Hepatocyte (in vitro differentiated cells): ENCODE data around the gene TRPC3. TPM values are rescaled to one million over a fixed set of nuclear protein-coding genes. Genes with fewer than 3 reads are reported as not detected.

Experiments
- DNase-seq: peaks from one replicate; pipeline ENCODE4 v3.0.0-alpha.2; 2016; ENCODE audit warnings: low spot score
- H2AFZ ChIP-seq: fragments of 200-600 bp; sonication (generic); 2 replicates; pipeline ENCODE4 v1.6.0; 2016; ENCODE audit warnings: antibody characterized with exemption, mild to moderate bottlenecking
- H3K27ac ChIP-seq: fragments of 200-600 bp; sonication (generic); 2 replicates; pipeline ENCODE4 v1.5.1; 2016; ENCODE audit warnings: mild to moderate bottlenecking
- H3K27me3 ChIP-seq: fragments of 200-600 bp; sonication (generic); 2 replicates; pipeline ENCODE4 v1.6.1; 2016
- H3K36me3 ChIP-seq: fragments of 200-600 bp; sonication (generic); replicated peaks from 2 replicates; pipeline ENCODE4 v1.5.1; 2016; ENCODE audit warnings: low read depth; ENCODE audit not compliant: insufficient read depth
- H3K4me1 ChIP-seq: fragments of 200-600 bp; sonication (generic); 2 replicates; pipeline ENCODE4 v1.5.1; 2016; ENCODE audit warnings: mild to moderate bottlenecking, moderate library complexity; ENCODE audit not compliant: insufficient read depth
- H3K4me2 ChIP-seq: fragments of 200-600 bp; sonication (generic); 2 replicates; pipeline ENCODE4 v1.6.0; 2016
- H3K4me3 ChIP-seq: fragments of 200-600 bp; sonication (generic); 2 replicates; pipeline ENCODE4 v1.5.1; 2016; ENCODE audit warnings: mild to moderate bottlenecking
- H3K79me2 ChIP-seq: fragments of 200-600 bp; sonication (generic); 2 replicates; pipeline ENCODE4 v1.6.0; 2017; ENCODE audit warnings: mild to moderate bottlenecking
- H3K9me2 ChIP-seq: fragments of 200-600 bp; sonication (generic); replicated peaks from 2 replicates; pipeline ENCODE4 v1.6.0; 2017; ENCODE audit warnings: mild to moderate bottlenecking; ENCODE audit not compliant: insufficient read depth
- H3K9me3 ChIP-seq: fragments of 200-600 bp; sonication (generic); 2 replicates; pipeline ENCODE4 v1.5.1; 2016; ENCODE audit warnings: low read depth, mild to moderate bottlenecking
- H4K20me1 ChIP-seq: fragments of 200-600 bp; sonication (generic); 2 replicates; pipeline ENCODE4 v1.6.0; 2016; ENCODE audit warnings: mild to moderate bottlenecking; ENCODE audit not compliant: insufficient read depth, poor library complexity, severe bottlenecking
- EZH2 ChIP-seq: fragments of 200-600 bp; sonication (generic); IDR thresholded peaks from 2 replicates; pipeline ENCODE4 v1.6.1; 2016; ENCODE audit warnings: antibody characterized with exemption, mild to moderate bottlenecking, borderline replicate concordance
- EZH2phosphoT487 ChIP-seq: fragments of 200-600 bp; sonication (generic); IDR thresholded peaks from one replicate; pipeline ENCODE4 v1.6.1; 2018; ENCODE audit warnings: antibody characterized with exemption, mild to moderate bottlenecking, low read depth, moderate library complexity; ENCODE audit not compliant: unreplicated experiment, severe bottlenecking
- WGBS: methylation state at CpG from one replicate; pipeline ENCODE4 v1.1.6; 2016; ENCODE audit warnings: low lambda C conversion rate; ENCODE audit errors: missing lambda C conversion rate; 5-methylcytosine and 5-hydroxymethylcytosine counted together
- polyA plus RNA-seq: library from polyadenylated mRNA; unstranded; fragments of >200 nt; fragmentation: Nextera tagmentation; extraction: Ambion mirVana; gene quantifications from 2 replicates; pipeline ENCODE4 v1.2.1, GENCODE V29; 2016
- total RNA-seq: library from RNA; depleted of rRNA; stranded (reverse); fragments of >200 nt; gene quantifications from 2 replicates; pipeline ENCODE4 v1.2.3, GENCODE V29; 2014
- TF ChIP-seq, protein P1 (sequence below): fragments of 200-600 bp; sonication (generic); IDR thresholded peaks from 2 replicates; pipeline ENCODE4 v1.5.1; 2016; ENCODE audit warnings: antibody characterized with exemption, mild to moderate bottlenecking; ENCODE audit not compliant: poor library complexity

Gene TRPC3
- total and polyA plus RNA-seq, 2 experiments from 2014 or later = 1.9 to 2.2 TPM

GRCh38 chr4:121875652-121876051 is 76.2 kb downstream of the TRPC3 start:
- no peaks in the 10 kb centered on the region for H3K9me3 ChIP-seq
- no peaks in the 10 kb centered on the region for H4K20me1 ChIP-seq
- no peak for TF ChIP-seq EZH2phosphoT487
- TF ChIP-seq, protein P1, sequence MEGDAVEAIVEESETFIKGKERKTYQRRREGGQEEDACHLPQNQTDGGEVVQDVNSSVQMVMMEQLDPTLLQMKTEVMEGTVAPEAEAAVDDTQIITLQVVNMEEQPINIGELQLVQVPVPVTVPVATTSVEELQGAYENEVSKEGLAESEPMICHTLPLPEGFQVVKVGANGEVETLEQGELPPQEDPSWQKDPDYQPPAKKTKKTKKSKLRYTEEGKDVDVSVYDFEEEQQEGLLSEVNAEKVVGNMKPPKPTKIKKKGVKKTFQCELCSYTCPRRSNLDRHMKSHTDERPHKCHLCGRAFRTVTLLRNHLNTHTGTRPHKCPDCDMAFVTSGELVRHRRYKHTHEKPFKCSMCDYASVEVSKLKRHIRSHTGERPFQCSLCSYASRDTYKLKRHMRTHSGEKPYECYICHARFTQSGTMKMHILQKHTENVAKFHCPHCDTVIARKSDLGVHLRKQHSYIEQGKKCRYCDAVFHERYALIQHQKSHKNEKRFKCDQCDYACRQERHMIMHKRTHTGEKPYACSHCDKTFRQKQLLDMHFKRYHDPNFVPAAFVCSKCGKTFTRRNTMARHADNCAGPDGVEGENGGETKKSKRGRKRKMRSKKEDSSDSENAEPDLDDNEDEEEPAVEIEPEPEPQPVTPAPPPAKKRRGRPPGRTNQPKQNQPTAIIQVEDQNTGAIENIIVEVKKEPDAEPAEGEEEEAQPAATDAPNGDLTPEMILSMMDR = no peak
- no peak for TF ChIP-seq EZH2
- no peaks in the 10 kb centered on the region for H3K79me2 ChIP-seq
- H3K4me3 ChIP-seq = no peak overlapping the region
- no peaks in the 10 kb centered on the region for H3K36me3 ChIP-seq
- H3K4me1 ChIP-seq = no peaks in the 10 kb centered on the region
- H3K27me3 ChIP-seq = no peaks in the 10 kb centered on the region
- no peak overlapping the region for H2AFZ ChIP-seq
- H3K4me2 ChIP-seq = no peak overlapping the region
- no peak for DNase-seq
- H3K27ac ChIP-seq = no peak overlapping the region
- WGBS = 95% methylated on average over 2 of the region's 2 CpGs
- H3K9me2 ChIP-seq = no peaks in the 10 kb centered on the region

GRCh38 chr4:121873604-121874003 is 78.3 kb downstream of the TRPC3 start:
- DNase-seq = no peak

DNA sequence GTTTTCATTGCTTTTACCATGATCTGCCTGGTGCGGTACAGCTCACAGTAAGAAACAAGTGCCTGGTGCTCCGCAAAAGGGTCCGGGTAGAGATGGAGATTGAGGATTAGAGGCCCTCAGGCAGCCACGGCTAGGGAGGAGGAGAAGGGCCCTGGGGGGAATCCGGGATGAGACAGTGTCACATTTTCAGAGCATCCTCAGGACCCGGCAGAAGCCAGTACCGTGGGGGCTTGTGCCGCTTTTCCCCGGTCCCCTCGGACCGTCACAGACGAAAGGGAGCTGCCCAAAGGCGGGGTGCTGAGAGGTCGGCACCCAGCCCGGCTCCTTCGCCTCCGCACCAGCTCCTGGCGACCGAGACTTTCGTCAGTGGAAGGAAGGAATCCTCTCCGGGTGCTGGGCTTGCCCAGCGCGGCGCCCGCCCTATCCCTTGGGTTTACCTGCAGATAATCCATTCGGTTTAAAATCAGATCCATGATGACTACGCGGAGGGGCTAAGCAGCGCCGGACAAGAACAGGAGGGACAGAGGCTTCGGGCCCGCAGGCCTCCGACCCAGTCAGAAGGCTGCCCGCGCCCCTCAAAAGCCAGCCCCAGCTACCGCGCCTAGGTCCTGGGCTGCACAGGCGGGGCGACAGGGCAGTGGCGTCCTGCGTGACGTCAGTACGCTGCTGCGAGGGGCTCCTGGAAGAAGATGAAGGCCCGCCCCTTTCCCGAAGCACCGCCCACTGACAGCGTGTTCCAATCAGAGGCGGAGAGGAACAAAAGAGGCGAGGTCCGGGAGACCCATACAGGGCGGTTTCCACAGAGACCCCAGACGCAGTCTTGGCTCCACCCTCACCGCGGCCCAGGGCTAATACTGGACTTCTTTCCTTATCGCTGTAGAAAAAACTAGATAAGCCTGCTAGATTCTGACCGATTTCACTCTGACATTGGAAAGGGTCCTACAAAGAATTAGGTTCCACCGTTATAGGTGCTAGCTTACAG is 81.7 kb downstream of the TRPC3 start, which contains the start of gene BBS7:
Gene BBS7 (minus strand): TSS at position 634 of the 982 bp plus-strand sequence. CDS start 161 bp downstream, at position 473.
- 2% methylated on average over 57 of the region's 58 CpGs for WGBS
- no peaks in the 10 kb centered on the region for H3K9me3 ChIP-seq

More at GRCh38 chr4:121873604-121874003, 78.3 kb downstream of the TRPC3 start:
- H4K20me1 ChIP-seq = no peaks in the 10 kb centered on the region
- no peak overlapping the region for H3K4me2 ChIP-seq
- TF ChIP-seq EZH2phosphoT487 = no peak
- no peak for TF ChIP-seq EZH2
- TF ChIP-seq, protein P1 = no peak
- H3K27me3 ChIP-seq = no peaks in the 10 kb centered on the region
- no peak overlapping the region for H3K4me3 ChIP-seq
- H3K9me3 ChIP-seq = no peaks in the 10 kb centered on the region
- H3K4me1 ChIP-seq = no peaks in the 10 kb centered on the region
- WGBS = 52% methylated on average over 3 of the region's 3 CpGs
- H2AFZ ChIP-seq = no peak overlapping the region
- no peaks in the 10 kb centered on the region for H3K9me2 ChIP-seq
- H3K36me3 ChIP-seq = no peaks in the 10 kb centered on the region
- peaks cover 5% of the 10 kb centered on the region for H3K79me2 ChIP-seq
- no peak overlapping the region for H3K27ac ChIP-seq

More for the DNA sequence above, 81.7 kb downstream of the TRPC3 start, which contains the start of gene BBS7:
- Histone ChIP-seq H4K20me1 (no peaks in the 10 kb centered on the region), H3K36me3 (no peaks in the 10 kb centered on the region), H3K4me2 (peak within 1 kb of the TSS; percentile 70), H2AFZ (peak within 1 kb of the TSS; percentile 89), H3K79me2 (peaks cover 11% of the 10 kb centered on the region), H3K27ac (peak within 1 kb of the TSS; percentile 94), H3K27me3 (no peaks in the 10 kb centered on the region), H3K9me2 (no peaks in the 10 kb centered on the region), H3K4me3 (peak within 1 kb of the TSS; percentile 70), H3K4me1 (no peaks in the 10 kb centered on the region)
- peak; percentile 97 for DNase-seq
- TF ChIP-seq, protein P1 = no peak
- TF ChIP-seq EZH2 (no peak), EZH2phosphoT487 (no peak)
